Measurements from ENCODE around the gene NFAT5.

GRCh38 chr16:69531988-69532387, 33.8 kb upstream of the NFAT5 start:
- no peak for TF ChIP-seq CTCF (IDR thresholded peaks at IDR 0.05)
- TF ChIP-seq ZFX (IDR thresholded peaks at IDR 0.05; ENCODE audit: borderline replicate concordance), result no peak

Data from 22Rv1 (cell line).